HG03060 (cell line): ENCODE results near the gene OR10G7.
"Not testable (repeated sequence)": the region's sequence is repeated elsewhere in the genome, so short reads cannot be mapped to it uniquely, and the experiment has no call there.

Experiments
- ATAC-seq: cut with Tn5 transposase; IDR thresholded peaks from one replicate; pipeline ENCODE4 v1.9.1; 2021; ENCODE audit warnings: low read depth, moderate number of reproducible peaks; ENCODE audit not compliant: unreplicated experiment

Gene OR10G7

DNA sequence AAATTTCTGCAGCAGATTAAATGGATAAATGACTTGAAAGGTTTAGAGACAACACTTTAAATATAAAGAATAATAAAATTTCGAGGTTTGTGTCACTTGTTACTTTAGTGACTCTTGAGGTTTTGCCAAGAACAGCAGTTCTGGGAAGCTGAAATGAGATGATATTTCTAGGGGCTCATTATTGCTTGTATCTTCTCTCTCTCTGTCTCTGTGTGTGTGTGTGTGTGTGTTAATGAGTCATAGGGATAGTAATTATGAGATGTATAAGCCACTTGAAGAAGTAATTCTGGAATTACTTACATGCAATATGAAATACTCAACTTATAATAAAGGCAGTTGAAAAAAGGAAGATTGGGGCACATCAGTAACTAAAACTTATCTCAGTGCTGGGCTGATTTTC lies 9.6 kb upstream of the OR10G7 start:
- no peak for ATAC-seq

DNA sequence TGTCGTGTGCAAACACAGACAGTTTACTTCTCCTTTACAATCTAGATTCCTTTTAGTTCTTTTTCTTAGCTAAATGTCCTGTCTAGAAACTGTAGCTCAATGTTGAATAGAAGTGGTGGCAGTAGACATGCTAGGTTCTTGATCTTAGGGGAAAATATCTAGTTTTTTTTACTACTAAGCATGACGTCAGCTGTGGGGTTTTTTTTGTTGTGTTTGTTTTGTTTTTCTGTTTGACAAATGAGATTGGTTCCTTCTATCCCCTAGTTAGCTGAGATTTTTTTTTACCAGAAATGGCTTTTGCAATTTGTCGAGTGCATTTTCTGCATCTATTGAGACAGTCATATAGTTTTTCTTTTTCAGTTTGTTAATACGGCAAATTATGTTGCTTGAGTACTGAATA lies 2.3 kb upstream of the OR10G7 start:
- no peak for ATAC-seq

DNA sequence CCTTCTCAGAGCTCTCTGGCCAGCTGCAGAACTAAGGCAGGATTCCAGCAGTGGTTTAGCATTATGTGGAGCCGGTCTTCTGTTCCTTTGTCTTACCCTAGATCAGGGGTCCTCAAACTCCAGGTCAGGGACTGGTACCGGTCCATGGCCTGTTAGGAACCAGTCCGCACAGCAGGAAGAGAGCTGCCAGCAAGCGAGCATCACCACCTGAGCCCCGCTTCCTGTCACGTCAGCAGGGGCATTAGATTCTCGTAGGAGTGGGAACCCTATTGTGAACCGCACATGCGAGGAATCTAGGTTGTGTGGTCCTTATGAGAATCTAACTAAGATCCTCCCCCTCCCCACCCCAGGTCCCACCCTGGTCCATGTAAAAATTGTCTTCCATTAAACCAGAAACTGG lies 1.6 kb downstream of the OR10G7 start:
- ATAC-seq = no peak

DNA sequence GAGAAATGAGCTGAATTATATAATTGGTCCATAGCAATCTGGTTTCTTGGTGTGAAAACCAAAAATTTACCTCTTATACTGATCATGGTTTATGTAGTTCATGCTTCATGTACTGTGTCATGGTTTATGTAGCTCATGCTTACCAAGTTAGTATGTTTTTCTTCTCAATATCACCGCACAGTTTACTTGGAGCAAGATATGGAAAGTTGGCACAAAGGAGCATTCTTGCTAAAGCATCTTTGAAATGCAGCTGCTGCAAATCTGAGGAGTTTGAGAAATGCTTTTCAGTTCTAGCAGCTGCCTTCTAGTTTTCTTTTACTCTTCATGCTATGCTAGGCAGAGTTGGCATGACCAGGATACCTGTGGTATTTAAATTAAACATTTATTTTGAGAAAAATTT lies 4.5 kb downstream of the OR10G7 start:
- ATAC-seq = no peak

DNA sequence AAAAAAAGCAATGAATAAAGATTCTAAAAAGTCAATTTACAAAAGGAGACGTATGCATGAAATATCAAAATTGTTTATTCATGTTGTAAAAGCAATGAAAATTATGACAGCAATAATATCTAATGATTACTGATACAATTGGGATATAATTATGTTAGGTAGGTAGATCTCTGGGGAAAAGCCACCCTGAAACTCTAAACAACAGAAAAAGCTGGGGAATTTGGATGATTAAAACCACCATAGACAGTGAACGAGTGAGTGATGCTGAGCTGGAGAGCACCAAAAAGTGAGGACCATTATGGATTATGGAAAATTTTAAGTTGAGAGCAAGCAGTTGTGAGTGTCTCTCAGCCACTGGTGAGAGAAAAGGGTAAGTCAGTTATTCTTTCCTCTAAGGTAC lies 14.6 kb downstream of the OR10G7 start, which contains the start of gene OR10G8:
Gene OR10G8 (plus strand): TSS at position 301 of the 400 bp plus-strand sequence. CDS start 2,825 bp downstream, outside the sequence.
- ATAC-seq = no peak

DNA sequence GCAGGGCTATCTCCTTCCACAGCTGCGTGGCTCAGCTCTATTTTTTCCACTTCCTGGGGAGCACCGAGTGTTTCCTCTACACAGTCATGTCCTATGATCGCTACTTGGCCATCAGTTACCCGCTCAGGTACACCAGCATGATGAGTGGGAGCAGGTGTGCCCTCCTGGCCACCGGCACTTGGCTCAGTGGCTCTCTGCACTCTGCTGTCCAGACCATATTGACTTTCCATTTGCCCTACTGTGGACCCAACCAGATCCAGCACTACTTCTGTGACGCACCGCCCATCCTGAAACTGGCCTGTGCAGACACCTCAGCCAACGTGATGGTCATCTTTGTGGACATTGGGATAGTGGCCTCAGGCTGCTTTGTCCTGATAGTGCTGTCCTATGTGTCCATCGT lies 25.3 kb downstream of the OR10G7 start:
- ATAC-seq = not testable (repeated sequence)

DNA sequence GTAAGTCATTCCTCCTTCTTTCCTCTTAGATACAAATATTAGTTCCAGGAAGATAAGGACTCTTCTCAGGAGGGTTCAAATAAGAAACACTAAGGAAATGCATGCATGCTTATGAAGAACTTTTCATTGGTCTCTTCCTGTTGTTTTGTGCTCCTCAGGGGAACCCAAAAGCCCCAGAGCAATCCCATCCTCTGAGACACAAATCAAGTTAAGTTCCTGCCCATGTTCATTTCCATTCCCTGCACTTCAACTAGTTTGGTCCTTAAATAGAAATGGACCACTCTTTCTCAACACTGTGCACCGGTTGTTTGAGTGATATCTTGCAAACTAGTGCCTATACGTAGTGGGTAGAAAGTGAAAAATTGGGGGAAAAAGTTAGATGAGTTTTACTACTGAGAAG lies 28.4 kb downstream of the OR10G7 start, which contains the start of gene OR10G4:
Gene OR10G4 (plus strand): TSS at position 301 of the 400 bp plus-strand sequence. CDS start 2,578 bp downstream, outside the sequence.
- ATAC-seq = no peak

DNA sequence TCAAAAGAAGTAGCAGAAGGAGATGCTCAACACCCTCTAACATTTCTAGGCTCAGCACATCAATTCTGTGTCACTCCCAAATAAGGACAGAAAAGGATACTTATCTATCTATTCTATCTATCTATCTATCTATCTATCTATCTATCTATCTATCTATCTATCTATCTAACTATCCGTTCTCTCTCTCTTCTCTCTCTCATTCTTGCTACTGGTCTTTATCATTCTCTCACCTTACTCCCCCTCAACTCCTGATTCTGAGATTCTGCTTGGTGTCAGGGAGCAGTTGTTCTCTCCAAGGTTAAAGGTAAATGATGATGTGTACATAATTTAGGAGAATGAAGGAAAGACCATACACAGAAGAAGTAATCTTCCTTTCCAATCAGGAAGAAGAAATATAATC lies 46.0 kb downstream of the OR10G7 start, which contains the start of gene OR10G6:
Gene OR10G6 (minus strand): TSS at position 43 of the 400 bp plus-strand sequence. CDS start 0 bp downstream, at position 43.
- no peak for ATAC-seq
